Hepatic stellate cell (primary cell): ENCODE results near the gene UNC5B.

Source experiments
- DNase-seq: peaks from one replicate; pipeline ENCODE4 v3.0.0; 2011; ENCODE audit warnings: low spot score

The UNC5B gene

DNA sequence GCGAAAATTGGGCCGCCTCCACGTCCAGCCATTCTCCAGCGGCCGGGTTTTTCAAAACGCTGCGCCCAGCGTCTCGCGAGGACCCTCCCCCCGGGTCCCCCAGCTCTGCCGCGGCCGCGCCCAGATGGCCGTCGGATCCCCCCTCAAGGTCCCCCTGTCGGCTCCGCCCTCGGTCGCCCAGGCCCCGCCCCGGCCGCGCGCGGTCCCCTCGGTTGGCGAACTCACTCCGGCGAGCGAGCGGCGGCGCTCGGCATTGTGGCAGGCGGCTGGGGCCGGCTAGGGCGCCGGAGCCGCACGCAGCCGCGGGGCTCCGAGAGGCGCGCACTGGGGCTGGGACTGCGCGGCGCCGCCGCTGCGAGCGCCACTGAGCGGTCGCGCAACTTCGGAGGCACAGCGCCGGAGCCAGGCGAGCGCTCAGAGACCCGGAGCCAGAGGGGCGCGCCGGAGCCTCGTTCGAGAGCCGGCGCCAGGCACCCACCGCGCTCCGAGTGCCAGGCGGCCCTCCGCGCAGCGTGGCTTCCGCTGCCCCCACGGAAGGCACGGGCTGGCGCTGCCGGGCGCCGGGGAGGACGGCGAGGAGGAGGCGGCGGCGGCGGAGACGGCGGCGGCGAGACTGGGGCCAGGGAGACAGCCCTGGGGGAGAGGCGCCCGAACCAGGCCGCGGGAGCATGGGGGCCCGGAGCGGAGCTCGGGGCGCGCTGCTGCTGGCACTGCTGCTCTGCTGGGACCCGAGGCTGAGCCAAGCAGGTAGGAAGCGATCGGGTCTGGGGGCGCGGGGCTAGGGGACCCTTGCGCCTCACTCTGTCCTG, at the start of gene UNC5B:
Gene UNC5B (plus strand): TSS at position 253 of the 809 bp plus-strand sequence. CDS start 416 bp downstream, at position 669.
- peak; percentile 87 for DNase-seq

DNA sequence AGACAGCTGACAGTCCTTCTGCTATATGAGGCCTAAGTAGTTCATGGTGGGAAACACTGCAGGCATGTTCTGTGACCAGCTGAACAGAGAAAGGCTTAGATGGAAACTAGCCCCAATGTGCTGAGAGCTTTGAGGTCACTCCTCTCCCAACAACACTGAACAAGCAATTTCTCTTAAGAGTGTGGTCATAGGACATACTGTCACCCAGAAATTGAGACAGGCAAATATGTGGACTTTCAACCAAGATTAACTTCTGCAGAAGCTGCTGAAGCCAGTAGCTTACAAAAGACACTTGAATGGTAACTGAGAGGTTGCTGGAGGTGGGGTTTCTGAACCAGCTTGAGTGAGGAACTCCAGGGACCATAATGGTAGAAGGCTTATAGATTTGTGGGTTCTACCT, 38.9 kb upstream of the UNC5B start:
- no peak for DNase-seq

DNA sequence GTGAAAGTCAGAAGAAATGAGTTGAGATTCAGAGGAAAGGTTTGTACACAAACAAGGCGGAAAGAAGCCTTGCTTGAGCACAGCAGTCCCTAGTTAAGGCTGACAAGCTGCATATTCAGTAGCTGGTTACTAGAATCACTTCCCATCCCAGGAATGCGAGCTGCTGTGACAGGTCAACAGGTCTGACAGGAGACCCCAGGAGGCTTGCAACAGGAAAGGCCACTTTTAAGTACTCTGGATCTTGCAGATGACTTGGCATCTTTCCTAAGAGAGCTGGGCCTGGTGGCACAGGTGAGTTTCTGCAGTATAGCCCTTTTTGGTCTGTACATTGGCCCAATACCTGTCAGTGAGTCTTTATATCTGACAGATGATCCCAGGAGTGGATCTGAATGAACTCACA, 35.7 kb upstream of the UNC5B start:
- no peak for DNase-seq

DNA sequence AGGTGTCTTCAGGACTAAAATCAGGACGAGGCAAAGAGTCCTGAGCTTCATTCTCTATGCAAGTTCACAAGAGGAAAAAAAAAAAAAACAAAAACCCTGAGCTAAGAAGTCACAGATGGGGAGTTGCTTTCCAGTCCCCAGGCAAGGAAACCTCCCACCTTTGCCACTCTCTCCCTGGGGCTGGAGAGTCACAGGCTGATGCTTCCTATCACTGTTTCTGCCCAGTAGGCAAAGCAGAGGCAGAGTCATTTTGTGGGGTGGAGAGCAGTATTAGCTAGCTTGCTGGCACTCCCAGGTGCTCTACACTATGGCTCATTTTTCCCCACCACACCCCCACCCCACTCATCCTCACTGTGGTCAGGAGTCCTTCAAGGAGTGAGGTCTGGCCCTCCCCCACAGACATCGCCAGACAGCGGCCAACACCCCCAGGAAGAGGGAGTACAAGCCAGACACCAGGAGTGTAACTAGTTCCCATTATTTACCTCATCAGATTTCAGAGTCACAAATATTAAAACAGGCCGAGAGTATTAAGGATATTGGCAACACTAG, 34.6 kb upstream of the UNC5B start:
- DNase-seq = no peak

DNA sequence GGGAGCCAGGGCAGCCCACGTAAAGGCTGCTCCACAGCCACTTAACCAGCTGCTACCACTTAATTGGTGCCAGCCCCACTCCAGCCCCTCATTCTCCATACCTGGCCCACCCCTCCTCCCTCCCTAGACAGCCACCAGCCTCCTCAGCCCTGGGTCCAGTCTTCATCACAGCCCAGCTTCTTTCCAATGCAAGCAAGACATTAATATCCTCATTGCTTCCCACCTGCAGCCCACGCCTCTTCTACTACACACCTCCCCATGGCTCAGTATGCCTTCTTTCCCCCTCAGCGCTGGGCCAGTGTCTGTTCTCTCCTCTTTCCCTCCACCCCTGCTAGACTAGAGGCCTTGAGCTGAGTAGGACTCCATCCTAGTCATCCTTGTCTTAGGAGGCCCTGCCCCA, 33.5 kb upstream of the UNC5B start:
- no peak for DNase-seq

DNA sequence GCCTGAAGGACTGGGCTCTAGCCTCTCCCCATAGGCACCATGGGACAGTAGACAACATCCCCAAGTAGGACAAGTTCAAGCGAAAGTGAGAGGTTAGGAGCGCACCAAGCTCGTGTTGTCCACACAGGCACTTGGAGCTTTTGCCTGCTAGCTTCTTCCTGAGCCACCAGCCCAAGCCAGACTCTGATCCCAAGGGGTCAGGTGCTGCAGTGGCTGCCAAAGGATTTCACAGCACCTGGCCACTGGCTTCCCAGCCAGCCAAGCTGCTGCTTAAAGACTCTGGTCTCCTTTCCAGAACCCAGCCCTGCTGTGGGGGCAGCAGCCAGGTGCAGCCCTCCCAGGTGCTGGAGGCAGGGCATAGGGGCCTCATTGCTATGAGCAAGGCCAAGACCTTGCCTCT, 33.0 kb upstream of the UNC5B start:
- DNase-seq = no peak

DNA sequence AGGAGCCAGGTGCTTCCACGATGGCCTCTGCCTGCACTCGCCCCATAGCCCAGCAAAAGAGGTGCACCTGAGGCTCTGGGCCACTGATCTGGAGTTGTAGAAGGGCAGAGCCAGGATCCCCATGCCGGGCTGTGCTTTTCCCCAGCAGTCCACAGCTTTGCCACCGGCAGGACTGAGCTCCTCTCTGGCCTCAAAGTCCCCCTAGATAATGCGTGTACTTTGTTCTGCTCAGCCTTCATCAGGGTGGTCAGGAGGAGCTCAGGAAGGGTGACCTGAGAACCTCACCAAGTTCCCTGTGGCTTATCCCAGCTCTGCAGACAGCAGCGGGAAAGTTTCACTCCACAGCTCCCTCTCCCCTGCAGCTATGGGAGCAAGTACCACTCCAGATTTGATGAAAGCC, 27.9 kb upstream of the UNC5B start:
- DNase-seq = no peak

DNA sequence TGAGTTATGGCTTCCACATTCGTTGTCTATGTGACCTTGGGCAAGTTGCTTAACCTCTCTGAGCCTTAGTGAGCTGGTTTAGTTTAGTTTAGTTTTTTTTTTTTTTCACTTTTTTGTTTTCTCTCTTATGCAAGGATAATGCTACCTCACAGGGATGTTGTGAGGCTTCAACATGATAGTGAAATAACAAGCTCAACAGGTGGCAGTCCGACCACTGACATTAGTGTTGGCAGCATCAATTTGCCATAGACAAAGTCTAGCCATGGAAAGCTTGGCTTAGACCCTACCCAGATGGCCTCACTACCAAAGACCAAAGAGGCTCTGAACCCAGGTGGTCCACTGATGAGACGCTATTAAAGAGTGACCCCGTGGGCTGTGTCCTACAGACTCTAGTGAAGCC, 27.2 kb upstream of the UNC5B start:
- no peak for DNase-seq

DNA sequence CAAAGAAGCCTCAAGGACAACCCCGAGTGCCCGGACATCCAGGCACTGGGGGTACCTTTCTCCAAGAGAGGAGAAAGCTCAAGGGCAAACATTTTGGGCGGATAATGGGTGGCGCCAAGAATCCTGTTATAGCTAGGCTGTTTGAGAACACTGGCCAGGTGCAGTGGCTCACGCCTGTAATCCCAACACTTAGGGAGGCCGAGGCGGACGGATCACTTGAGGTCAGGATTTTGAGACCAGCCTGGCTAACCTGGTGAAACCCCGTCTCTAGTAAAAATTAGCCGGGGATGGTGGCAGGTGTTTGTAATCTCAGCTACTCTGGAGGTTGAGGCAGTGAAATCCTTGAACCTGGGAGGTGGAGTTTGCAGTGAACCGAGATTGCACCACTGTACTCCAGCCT, 25.2 kb upstream of the UNC5B start:
- DNase-seq = no peak

DNA sequence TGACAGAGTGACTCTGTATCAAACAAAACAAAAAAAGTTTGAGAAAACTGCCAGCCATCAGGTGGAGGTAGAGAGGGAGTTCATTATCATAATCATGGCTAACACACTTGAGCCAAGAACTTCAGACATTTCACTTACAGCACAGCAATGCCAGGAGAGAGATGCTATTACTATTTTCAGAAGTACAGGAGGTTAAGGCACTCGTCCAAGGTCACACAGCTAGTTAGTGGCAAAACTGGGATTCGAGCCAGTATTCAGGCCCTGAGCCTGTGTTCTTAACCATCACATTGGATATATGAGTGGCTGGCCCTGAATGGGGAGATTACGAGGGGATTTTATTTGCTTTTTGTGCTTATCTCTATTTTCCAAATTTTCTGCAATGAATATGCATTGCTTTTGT, 24.8 kb upstream of the UNC5B start:
- no peak for DNase-seq

DNA sequence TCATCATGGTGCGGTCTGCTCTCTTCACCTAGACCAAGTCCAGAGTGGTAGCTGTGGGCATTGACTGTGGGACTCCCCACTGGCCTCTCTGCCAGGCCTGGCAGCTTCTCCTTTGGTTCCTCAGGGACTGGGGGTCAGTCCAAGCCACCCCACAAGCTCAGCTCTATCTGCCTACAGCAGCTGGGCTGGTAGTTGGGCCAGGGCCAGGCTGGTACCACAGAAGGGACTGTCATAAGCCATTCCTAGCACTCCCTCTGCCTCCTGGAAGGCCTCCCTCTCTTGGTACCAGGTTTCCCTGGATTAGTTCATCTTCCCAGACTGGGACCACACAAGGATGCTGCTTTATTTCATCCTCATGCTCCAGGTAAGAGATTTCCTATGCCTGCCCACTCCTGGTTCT, 24.2 kb upstream of the UNC5B start:
- no peak for DNase-seq

DNA sequence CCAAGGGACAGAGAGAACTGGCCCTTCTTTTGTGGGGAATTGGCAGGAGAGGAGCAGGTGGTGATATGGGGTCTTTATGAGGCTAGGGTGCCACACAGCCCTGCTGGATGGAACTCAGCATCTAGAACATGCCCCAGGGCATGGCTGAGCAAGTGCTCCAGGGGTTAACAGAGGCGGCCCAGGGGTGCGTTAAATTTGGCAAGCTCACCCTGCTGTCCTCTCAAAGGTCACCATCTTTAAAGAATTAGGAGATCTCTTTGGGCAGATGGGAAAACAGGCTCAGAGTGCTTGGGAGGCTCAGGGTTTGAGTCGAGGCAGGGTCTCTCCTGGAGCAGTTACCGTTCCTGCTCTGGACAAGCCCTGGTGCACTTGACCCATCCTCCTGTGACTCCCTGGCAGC, 21.4 kb upstream of the UNC5B start:
- no peak for DNase-seq

DNA sequence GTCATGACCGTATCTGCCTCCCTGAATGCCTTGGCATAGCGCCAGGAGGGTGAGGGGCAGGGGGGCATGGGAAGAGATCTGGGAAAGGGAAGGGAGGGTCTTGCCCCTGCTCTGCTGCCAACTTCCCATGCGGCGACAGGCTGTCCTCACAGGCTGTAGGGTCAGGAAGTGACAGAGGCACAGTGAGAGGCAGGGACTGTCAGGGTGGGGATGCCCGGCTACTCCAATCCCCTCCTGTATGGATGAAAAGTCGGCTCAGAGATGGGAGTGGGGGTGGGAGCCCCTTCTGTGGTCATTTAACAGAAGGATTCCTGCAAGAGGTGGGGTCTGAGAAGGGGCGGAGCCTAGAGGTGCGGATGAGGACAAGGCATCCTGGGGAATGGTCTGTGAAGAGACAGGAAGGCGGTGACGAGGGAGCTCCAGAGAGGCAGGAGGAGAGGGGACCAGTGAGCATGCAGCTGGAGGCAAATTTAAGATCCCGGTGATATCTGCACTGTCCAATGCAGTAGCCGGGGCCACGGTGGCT, 20.8 kb upstream of the UNC5B start:
- no peak for DNase-seq

DNA sequence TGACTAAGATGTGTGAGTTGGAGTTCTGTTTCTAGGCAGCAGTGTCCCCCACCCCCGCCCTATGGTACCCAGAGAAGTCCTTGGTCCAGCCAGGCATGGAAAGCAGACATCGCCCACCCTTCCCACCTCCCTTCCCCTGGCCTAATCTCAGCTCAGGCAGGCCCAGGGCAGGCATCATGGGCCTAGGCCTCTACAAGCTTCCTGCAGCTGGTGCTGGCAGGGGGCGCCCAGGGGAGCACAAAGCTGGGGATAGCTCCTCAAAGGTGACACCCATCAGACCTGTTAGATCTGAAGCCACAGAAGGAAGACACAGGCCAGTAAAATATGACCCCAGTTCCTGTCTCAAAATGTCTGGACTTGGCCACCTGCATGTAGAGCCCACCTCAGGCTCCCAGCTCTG, 18.9 kb upstream of the UNC5B start:
- no peak for DNase-seq

DNA sequence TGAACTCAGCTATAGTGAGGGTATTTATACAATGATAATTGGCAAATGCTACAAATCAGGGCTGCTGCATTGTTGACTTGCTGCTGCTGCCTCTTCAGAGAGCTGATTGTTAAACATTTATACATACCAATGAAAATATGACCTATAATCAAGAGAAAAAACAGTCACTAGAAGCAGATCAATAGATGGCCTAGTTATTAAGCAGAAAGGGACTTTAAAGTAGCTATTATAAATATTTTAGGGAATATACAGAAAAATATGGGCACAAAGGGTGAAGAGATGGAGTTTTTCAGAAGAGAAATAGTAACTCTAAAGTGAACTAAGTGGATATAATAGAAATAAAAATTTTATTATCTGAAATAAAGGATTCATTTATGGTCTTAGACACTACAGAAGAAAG, 14.4 kb upstream of the UNC5B start:
- no peak for DNase-seq

DNA sequence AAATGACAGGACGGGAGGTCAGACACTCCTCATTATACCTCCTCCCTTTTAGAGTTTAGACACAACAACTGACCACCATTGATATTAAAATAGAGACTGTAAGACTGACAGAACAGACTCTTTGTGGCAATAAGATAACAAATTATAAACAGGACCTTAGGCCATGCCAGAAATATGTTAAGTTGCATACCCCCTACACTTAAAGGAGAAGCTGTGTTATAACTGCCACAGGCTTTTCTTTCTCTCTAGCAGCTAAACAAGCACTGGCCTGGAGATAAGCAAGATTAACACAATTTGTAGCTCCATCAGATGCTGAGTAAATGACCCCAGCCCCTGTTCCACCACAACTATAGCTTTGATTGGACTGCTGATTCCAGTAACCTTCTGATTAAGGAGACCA, 10.5 kb upstream of the UNC5B start:
- DNase-seq = no peak

DNA sequence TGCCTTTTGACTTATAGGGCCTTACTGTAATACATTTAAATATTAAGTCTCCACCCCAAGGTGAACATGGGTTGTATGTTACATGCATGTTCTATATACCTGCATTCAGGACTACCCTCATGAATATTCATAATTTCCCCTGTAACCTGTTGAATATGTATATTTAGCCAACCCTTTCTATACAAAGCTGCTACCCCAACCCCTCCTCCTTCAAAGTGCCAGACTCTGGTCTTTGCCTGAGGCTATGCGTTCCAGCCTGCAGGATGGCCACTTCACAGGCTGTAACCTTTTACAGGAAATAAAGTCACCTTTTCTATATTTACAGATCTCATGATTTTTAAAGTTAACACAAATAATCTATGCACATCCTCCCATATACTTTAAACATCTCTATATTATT, 10.1 kb upstream of the UNC5B start:
- DNase-seq = no peak

DNA sequence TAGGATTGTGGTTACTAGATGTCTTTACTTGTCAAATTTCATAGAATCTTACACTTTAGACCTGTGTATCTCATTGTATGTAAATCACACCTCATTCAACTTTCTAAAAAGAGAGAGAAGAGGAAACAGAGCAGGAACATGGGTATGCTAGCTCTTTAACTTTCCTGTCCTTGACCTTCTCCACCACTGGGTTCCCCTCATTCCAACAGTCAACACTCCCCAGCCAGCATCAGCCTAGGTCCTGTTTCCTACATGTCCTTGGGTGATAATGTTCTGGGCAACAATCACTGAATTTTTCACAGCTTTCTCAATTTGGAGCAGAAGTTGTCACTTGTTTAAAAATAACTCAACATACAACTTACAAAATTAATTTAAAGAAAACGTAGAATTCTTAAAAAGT, 9.2 kb upstream of the UNC5B start:
- no peak for DNase-seq

DNA sequence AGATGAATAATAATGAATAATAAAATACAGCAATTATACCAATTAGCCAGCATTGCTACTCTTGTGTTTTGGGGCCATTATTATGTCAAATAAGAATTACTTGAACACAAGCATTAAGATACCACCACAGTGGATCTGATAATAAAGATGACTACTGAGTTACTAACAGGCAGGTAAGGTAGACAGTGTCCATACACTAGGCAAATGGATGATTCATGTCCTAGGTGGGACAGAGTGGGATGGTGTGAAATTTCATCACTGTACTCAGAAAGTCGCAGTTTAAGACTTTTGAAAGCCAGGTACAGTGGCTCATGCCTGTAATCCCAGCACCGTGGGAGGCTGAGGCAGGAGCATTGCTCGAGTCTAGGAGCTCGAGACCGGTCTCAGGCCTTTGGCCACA, 8.7 kb upstream of the UNC5B start:
- DNase-seq = no peak

DNA sequence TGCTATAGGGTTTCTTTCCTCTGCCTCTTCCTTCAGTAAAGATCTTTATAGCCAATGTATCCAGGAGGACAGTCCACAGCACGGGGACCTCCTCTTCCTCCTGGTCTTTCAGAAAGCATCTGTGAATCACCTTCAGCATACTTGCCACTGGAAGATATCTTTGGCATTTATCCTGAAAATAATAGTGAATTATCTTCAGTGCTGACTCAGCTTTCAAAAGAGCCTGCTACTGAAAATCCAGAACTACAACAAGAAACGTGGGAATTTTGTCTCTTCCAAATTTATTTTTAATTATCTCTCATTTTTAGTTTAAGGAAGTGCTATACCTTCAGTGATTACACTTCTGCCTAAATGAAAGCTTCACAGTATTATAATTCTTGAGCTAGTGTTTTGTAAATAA, 7.6 kb upstream of the UNC5B start:
- DNase-seq = no peak

DNA sequence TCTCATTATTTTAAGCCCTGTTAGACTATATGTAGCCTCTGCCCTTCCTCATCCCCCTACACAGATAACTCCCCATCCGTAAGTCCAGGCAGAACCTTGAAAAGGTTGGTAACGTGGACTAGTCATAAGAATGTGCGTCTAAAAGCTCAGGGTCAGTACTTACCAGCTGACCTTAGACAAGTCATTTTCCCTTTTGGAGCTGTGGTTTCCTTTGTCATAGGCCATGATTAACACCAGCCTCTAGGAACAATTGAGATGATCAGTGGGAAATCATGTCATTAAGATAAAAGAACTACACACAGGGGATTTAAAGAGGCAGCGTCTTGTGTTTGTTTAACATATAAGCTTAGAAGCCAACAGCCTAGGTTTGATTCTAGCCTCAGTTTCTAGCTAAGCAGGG, 6.9 kb upstream of the UNC5B start:
- no peak for DNase-seq

DNA sequence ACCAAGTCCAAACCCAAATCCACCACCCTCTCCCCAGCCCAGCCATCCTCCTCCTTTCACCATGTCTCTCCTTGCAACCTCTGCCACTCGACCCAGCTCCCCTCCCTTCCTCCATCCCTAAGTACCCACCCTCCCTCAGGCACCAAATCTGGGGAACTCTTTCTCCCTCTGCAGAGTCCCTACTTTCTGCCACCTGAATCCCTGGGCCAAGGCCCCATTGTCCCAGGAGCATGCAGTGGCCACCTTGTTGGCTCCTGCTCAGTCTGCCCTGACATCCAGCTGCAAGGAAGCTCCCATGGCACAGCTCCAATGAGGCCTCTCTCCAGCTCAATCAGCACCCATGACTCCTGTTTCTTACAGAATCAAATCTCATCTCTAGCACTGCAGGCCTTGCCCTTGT, 5.5 kb upstream of the UNC5B start:
- DNase-seq = no peak

DNA sequence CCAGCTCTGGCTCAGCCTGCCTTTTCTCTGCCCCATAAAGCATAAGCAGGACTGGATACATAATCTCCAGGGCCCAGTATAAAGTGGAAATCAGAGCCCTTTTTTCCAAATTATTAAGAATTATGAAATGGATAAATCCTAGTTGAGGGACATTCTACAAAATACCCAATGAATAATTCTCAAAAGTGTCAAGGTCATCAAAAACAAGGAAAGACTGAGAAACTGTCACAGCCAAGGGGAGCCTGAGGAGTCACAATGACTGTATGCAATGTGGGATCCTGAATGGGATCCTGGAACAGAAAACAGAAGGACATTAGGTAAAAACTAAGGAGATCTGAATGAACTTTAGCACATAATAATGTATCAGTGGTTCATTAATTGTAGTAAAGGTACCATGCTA, 4.8 kb upstream of the UNC5B start:
- no peak for DNase-seq

DNA sequence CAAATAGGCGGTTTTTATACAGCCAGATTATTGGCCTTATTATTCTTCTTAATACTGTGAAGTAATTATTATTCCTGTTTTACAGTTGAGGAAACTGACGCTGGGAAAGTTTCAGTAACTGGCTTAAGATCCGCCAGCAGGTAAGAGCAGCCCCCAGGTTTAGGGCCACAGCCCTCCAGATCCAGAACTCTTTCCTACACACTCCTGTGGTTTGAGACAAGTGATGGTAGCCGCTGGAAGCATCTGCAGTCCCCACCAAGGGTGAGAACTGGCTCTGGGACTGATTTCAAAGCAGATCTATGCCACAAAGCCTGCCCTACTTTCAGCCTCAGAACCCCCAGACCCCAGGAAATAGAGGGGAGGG, 3.0 kb upstream of the UNC5B start:
- DNase-seq = no peak
